AG09309 (cell line): ENCODE measurements around the gene CALCA.
A peak's percentile ranks its signal among the peaks of the same experiment; 100 is the strongest.

Source experiments
- DNase-seq: peaks from one replicate; pipeline ENCODE4 v3.0.0-alpha.2; 2010; ENCODE audit warnings: low read depth
- H3K4me3 ChIP-seq: 2 replicates; pipeline ENCODE4 v1.5.1; 2011; ENCODE audit warnings: mild to moderate bottlenecking, low read depth, low read length, moderate library complexity; ENCODE audit not compliant: control insufficient read depth
- TF ChIP-seq, protein P1 (sequence below): IDR thresholded peaks from 2 replicates; pipeline ENCODE4 v1.5.1; 2011; ENCODE audit warnings: mild to moderate bottlenecking, low read depth, low read length, inconsistent platforms; ENCODE audit not compliant: insufficient read depth, control insufficient read depth; ENCODE audit errors: missing control alignments

Gene CALCA

DNA sequence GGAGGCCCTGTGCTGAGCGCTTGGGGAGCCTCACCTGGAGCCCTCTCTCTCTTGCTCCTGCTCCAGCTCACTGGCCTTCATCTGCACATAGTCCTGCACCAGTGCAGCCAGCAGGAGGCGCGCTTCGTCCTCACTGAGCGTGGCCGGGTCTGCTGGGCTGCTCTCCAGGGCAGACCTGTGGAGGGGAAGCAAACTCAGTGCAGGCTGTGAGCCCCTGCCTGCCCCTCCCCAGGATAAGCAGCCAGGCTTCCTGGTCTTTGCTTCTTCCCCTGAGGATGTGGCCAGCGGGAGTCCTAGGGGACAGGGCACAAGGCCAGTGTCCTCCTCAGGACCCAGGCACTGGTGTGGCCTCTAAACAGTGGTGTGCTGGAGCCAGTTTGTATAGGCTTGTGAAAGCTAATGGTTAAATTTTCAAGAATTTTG lies 2.2 kb downstream of the CALCA start:
- no peak overlapping the region for H3K4me3 ChIP-seq
- TF ChIP-seq, protein P1, sequence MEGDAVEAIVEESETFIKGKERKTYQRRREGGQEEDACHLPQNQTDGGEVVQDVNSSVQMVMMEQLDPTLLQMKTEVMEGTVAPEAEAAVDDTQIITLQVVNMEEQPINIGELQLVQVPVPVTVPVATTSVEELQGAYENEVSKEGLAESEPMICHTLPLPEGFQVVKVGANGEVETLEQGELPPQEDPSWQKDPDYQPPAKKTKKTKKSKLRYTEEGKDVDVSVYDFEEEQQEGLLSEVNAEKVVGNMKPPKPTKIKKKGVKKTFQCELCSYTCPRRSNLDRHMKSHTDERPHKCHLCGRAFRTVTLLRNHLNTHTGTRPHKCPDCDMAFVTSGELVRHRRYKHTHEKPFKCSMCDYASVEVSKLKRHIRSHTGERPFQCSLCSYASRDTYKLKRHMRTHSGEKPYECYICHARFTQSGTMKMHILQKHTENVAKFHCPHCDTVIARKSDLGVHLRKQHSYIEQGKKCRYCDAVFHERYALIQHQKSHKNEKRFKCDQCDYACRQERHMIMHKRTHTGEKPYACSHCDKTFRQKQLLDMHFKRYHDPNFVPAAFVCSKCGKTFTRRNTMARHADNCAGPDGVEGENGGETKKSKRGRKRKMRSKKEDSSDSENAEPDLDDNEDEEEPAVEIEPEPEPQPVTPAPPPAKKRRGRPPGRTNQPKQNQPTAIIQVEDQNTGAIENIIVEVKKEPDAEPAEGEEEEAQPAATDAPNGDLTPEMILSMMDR: peak; percentile 60
- no peak for DNase-seq

DNA sequence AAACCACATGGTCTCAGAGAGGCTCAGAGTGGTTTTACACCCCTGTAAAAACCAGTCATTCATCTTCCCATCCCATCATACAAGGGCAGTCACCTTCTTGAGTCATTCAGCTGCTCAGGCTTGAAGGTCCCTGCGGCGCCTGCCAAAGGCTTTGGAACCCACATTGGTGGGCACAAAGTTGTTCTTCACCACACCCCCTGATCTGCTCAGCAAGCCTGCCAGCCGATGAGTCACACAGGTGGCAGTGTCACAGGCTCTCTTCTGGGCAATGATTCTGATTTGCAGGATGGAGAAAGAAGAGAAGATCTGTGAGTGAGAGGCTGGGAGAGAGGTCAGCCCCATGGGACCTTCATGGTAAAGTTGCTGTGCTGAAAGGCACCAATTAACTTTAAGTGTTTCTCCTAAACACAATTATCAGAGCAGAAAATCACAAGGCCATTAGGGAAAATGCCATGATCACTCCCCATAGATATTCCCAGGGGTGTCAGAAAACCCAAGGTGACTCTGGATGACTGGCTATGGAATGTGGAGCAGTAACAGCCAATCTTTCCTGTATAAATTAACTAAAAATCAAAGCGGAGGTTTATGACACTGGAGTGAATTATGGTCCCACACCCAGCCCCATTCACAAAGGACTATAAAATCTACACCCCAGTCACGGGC lies 4.4 kb downstream of the CALCA start:
- no peak for DNase-seq
- no peak overlapping the region for H3K4me3 ChIP-seq
- TF ChIP-seq, protein P1: no peak

DNA sequence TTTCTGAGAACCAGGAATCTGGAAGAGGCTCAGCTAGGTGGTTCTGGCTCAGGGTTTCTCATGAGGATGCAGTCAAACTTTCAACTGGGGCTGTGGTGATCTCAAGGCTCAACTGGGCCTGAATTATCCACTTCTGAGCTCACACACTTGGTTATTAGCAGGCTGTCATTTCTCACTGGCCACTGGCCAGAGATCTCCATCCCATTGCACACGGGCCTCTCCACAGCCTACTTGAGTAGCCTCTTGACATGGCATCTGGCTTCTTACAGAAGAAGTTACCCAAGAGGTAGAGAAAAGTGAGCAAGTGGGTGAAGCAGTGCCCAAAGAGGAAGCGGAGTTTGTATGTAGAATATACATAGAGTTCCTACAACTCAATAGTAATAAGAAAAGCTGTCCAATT lies 16.0 kb downstream of the CALCA start:
- no peak overlapping the region for H3K4me3 ChIP-seq
- TF ChIP-seq, protein P1: no peak
- no peak for DNase-seq

DNA sequence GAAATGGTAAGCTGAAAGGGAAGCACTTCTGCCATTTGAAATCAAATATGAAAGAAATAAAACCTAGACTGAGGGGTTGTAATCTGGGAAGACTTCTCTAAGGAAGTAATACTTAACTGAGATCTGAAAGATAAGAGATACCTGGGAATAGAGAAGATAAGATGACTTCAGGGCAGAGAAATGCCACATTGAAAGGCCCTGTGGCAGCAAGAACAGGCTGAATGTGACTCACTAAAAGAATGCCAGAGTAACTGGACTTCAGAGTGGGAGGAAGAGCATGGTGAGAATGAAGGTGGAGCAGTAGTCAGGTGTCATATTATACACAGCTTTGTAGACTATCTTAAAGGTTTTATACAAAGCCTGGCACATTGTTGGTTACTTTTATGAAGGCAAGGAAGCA lies 17.6 kb downstream of the CALCA start:
- H3K4me3 ChIP-seq: no peak overlapping the region
- TF ChIP-seq, protein P1: no peak
- DNase-seq: no peak

DNA sequence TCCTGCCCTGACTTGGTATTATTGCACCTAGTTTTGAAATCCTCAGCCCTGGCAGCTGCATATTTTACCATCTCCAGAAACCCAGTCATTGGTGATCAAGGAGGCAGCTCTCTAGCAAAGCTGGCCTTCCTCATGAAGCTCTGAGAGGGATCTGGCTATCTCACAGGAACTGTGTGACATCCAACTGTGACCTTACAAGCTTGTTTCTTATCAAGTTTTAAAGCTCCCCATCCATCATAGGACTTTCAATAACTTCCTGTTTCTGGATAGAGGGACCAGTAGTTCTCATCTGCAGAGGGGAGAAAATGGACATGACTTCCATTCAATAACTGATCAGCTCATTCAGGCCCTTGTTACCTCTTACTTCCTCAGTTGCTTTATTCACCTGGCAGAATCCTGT lies 18.2 kb downstream of the CALCA start:
- no peak overlapping the region for H3K4me3 ChIP-seq
- TF ChIP-seq, protein P1: no peak
- DNase-seq: no peak

DNA sequence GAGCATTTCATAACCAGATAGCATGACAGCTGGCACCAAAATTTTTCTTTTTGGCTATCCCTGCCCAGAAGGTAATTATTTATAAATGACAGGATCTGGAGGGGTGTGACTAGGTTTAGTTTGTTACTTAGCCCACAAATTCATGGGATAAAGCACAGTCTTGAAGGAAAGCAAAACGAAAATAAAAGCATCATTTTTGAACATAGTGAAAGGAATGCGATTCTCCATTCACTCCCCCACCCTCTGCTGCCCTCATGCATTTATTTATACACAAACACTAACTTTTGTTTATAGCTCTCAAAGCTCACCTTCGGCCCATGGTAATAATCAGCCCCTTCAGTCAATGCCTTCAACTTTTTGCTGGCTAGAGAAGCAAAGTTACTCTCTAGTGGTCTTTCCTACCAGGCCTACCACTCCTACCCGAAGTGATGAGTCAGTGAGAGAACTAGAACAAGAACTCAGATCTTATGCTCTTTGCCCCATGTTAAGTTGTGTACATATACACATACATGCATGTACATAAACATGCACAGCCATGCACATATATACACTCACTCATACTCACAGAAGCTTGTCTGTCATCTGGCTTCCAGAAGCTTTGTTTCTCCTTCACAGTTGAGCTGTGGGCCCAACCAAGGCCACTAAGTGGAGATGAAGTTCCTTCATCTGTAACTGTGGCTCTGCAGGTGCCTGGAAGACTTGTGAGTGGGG lies 22.6 kb downstream of the CALCA start:
- TF ChIP-seq, protein P1: no peak
- no peak for DNase-seq
- no peak overlapping the region for H3K4me3 ChIP-seq
